Left ventricle myocardium superior (tissue), 1 donor: ENCODE measurements around the gene PLCB1. TPM values are rescaled to one million over a fixed set of nuclear protein-coding genes. Genes with fewer than 3 reads are reported as not detected.
A peak's percentile ranks its signal among the peaks of the same experiment; 100 is the strongest.

Source experiments
- ATAC-seq: fragments of 200-7000 bp; cut with Tn5 transposase; one replicate; pipeline ENCODE4 v1.9.1; 2020; ENCODE audit warnings: mild to moderate bottlenecking, moderate library complexity
- DNase-seq: peaks from one replicate; pipeline ENCODE4 v3.0.0-alpha.2; 2020
- intact Hi-C: fragments of 100-400 bp; cut with micrococcal nuclease; formaldehyde crosslinking; loops from one replicate; pipeline ENCODE4 v1.11.0; 2022
- total RNA-seq: library from RNA; stranded (reverse); fragmentation: NEBNext Ultra II Directional; extraction: Animal tissue kit (Norgen Biotek cat#: 25700); gene quantifications from one replicate; pipeline ENCODE4 v1.2.1, GENCODE V29; 2021
- donor health status: DM: no; HTN: yes; CAD: no; lungs with severe emphysema.

PLCB1 gene
- total RNA-seq, 1 donor from 2014 or later = 7.7 TPM

- DNase-seq = no peak
- no peak for ATAC-seq
- intact Hi-C loops = no loop called here
These were observed 654.3 kb downstream of the PLCB1 start for GRCh38 chr20:8786383-8786782.

GRCh38 chr20:8787090-8787489, 655.0 kb downstream of the PLCB1 start:
- DNase-seq (no peak), ATAC-seq (no peak)
- intact Hi-C loops = no loop called here

- intact Hi-C loops = no loop called here
- no peak for ATAC-seq
- DNase-seq = no peak
These were observed 656.2 kb downstream of the PLCB1 start for GRCh38 chr20:8788275-8788674.

- no peak for ATAC-seq
- no peak for DNase-seq
- intact Hi-C loops = no loop called here
These were observed 656.8 kb downstream of the PLCB1 start for GRCh38 chr20:8788831-8789230.

GRCh38 chr20:8790442-8791074, 658.5 kb downstream of the PLCB1 start:
- DNase-seq (no peak), ATAC-seq (peak; percentile 31)
- intact Hi-C loops = loop anchor here (5.0 kb wide), 1 partner anchor 567 kb away; no protein-coding TSS in a partner anchor

- DNase-seq = no peak
- no peak for ATAC-seq
- intact Hi-C loops = no loop called here
These were observed 663.3 kb downstream of the PLCB1 start for GRCh38 chr20:8795404-8795803.

- intact Hi-C loops = no loop called here
- ATAC-seq (peak; percentile 54), DNase-seq (no peak)
These were observed 664.1 kb downstream of the PLCB1 start for GRCh38 chr20:8796088-8796660.

GRCh38 chr20:8798505-8798904, 666.4 kb downstream of the PLCB1 start:
- ATAC-seq = peak; percentile 85

GRCh38 chr20:8800089-8800488, 668.0 kb downstream of the PLCB1 start:
- no peak for DNase-seq
- intact Hi-C loops = no loop called here
- no peak for ATAC-seq

More at GRCh38 chr20:8798505-8798904, 666.4 kb downstream of the PLCB1 start:
- intact Hi-C loops = no loop called here
- DNase-seq = peak; percentile 30

GRCh38 chr20:8801686-8802085, 669.6 kb downstream of the PLCB1 start:
- intact Hi-C loops = no loop called here
- ATAC-seq = no peak
- DNase-seq = no peak

- intact Hi-C loops = no loop called here
These were observed 671.0 kb downstream of the PLCB1 start for GRCh38 chr20:8803065-8803464.

GRCh38 chr20:8803941-8804340, 671.9 kb downstream of the PLCB1 start:
- no peak for DNase-seq
- ATAC-seq = no peak
- intact Hi-C loops = no loop called here

More at GRCh38 chr20:8803065-8803464, 671.0 kb downstream of the PLCB1 start:
- ATAC-seq (peak; percentile 30), DNase-seq (no peak)

- ATAC-seq (no peak), DNase-seq (no peak)
- intact Hi-C loops = no loop called here
These were observed 673.8 kb downstream of the PLCB1 start for GRCh38 chr20:8805737-8806442.

- ATAC-seq (no peak), DNase-seq (no peak)
- intact Hi-C loops = no loop called here
These were observed 675.6 kb downstream of the PLCB1 start for GRCh38 chr20:8807480-8808201.

- DNase-seq (peak; percentile 37), ATAC-seq (peak; percentile 47)
- intact Hi-C loops = no loop called here
These were observed 676.1 kb downstream of the PLCB1 start for GRCh38 chr20:8808202-8808535.

GRCh38 chr20:8809107-8809953, 677.3 kb downstream of the PLCB1 start:
- intact Hi-C loops = no loop called here
- ATAC-seq (no peak), DNase-seq (no peak)

GRCh38 chr20:8811801-8812594, 679.9 kb downstream of the PLCB1 start:
- ATAC-seq (no peak), DNase-seq (no peak)
- intact Hi-C loops = no loop called here

- ATAC-seq (peak; percentile 61), DNase-seq (no peak)
These were observed 680.8 kb downstream of the PLCB1 start for GRCh38 chr20:8812817-8813216.

More at GRCh38 chr20:8812817-8813216, 680.8 kb downstream of the PLCB1 start:
- intact Hi-C loops = no loop called here
